ENCODE data around the gene SEMA3F.

DNA sequence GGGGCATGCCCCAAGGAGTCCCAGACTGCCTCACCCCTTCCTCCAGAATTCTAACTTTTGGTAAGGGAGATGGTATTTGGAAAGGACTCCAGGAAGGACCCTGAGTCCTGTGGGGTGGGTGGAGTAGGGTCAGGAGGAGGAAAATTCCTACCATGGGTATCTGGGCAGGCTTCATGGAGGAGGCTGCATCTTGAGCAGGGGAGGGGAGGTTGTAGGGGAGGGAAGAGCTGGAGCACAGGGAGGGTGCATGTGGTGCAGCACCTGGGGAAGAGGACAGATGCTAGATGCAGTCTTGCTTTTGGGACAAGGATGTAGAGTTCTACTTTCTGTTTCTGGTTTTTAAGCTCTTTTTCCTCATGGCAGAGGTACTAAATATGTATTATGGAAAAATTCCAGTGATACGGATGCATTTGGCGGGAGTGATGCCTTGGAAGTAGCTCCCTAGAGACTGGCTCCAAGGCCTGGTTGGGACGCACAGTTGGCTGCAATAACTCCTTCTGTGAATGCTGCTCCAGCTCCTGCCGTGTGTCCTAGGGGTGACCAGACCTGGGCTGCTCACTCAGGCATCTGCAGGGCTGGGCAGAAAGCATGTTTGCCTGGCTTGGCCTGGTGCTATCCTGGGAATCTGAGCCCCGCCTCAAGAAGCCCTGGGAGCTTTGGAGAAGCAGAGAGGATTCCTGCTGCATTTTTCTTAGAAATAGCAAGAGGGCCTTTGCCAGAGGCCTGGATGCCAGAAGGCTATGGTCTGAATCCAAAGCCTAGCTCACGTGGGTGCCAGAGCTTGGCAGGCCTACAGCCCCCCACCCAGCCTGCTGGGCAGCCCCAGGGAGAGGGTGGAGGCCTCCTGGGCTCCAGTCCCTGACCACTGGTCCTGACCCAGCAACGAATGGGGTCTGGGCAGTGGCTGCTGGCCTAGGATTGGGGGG lies 10.1 kb downstream of the SEMA3F start:
- TF ChIP-seq EZH2 (IDR thresholded peaks at IDR 0.05; ENCODE audit: borderline replicate concordance): no peak
- TF ChIP-seq, protein P1, sequence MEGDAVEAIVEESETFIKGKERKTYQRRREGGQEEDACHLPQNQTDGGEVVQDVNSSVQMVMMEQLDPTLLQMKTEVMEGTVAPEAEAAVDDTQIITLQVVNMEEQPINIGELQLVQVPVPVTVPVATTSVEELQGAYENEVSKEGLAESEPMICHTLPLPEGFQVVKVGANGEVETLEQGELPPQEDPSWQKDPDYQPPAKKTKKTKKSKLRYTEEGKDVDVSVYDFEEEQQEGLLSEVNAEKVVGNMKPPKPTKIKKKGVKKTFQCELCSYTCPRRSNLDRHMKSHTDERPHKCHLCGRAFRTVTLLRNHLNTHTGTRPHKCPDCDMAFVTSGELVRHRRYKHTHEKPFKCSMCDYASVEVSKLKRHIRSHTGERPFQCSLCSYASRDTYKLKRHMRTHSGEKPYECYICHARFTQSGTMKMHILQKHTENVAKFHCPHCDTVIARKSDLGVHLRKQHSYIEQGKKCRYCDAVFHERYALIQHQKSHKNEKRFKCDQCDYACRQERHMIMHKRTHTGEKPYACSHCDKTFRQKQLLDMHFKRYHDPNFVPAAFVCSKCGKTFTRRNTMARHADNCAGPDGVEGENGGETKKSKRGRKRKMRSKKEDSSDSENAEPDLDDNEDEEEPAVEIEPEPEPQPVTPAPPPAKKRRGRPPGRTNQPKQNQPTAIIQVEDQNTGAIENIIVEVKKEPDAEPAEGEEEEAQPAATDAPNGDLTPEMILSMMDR (IDR thresholded peaks at IDR 0.05; ENCODE audit: poor library complexity): no peak
- TF ChIP-seq EZH2phosphoT487 (IDR thresholded peaks at IDR 0.05; ENCODE audit: low read depth, severe bottlenecking, unreplicated experiment): no peak
